Stimulated activated CD4-positive, alpha-beta T cell treated with anti-CD3 and anti-CD28 coated beads, Interleukin-2, amount 100 ng/mL, for 24 hours (primary cell): ENCODE results near the gene MED17.

Source experiments
- DNase-seq, 2 donors: peaks; one replicate each; pipeline ENCODE4 v3.0.0-alpha.2; 2020

The MED17 gene

DNA sequence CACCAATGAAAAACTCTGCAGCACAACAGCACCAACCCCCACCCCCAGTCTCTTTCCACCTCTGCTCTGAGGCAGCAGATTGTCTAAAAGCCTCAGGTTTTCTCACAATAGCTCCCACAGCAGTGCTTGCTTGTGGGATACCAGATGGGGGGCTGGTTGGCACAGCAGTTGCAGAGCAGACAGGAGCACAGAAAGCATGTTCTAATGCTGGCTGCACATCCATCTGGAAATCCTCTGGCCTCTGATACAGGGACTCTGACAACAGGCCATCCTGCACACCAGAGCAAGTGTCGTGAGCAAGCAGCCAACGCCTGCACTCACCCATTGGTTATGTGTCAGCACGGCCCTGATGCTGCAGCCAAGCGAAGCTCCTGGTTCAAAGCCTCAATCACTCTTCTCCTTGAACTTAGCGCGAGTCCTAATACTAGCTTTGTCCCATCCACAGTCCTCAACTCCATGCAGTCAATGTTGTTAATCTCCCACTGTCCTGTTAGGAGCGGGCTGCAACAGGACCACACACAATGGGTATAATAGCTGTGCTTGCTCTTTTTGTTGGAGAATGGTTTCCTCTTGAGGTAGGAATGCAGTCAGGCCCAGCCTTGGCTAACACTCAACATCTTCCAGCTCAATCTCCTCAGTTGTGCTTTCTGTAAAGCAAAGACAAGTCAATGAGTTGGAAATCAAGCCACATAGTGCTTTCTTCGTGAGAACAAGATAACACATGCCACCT is 36.0 kb downstream of the MED17 start:
- no peak for DNase-seq

GRCh38 chr11:93820847-93821246 is 36.8 kb downstream of the MED17 start:
- DNase-seq = no peak

DNA sequence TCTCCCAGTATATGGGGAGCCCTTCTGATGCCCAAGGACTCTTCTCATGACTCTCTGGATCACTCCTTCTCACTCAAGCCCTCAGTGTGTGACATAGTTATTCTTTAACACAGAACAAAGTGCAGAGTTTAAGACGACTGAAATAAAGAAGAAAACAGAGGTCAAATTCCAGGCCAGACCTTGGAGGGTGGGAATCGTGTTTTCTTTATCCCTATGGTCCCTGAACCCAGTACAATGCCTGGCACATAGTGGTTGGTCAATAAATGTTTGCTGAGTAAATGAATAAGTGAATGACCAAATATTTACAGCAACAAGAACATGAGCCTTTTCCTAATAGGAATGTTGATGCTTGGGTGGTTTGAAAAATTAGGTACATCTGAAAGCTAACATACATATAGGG is 37.5 kb downstream of the MED17 start:
- no peak for DNase-seq

- no peak for DNase-seq
Observed at GRCh38 chr11:93822359-93822758, 38.3 kb downstream of the MED17 start.

DNA sequence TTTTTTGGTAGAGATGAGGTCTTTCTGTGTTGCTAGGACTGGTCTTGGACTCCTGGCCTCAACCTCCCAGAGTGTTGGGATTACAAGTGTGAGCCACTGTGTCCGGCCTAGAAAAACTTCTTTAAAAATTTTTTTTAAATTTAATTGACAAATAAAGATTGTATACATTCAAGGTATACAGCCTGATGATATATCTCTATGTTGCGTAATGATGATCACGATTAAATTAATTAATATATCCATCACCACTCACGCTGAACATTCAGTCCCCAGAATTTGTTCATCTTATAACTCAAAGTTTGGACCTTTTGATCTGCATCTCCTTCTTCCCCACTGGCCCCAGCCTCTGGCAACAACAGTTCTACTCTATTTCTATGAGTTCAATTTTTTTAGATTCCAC is 39.1 kb downstream of the MED17 start:
- no peak for DNase-seq

DNA sequence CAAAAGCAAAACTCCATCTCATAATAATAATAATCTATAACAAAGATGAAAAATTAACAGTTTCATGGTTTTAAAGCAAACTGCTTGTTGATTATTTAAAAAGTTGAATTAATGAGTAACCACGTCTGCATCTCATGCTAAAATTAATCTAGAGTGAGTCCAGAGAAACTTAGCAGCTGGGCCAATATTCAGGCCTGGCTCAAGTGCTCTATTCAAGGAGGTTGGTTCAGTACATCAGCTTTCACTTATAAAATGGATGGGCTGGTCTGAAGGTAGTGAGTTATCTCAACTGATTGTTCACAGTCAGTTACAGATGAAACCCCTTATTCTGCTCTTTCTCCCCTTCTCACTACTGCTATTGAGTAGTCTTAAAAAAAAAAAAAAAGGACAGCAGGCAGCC is 43.3 kb downstream of the MED17 start:
- DNase-seq = no peak

DNA sequence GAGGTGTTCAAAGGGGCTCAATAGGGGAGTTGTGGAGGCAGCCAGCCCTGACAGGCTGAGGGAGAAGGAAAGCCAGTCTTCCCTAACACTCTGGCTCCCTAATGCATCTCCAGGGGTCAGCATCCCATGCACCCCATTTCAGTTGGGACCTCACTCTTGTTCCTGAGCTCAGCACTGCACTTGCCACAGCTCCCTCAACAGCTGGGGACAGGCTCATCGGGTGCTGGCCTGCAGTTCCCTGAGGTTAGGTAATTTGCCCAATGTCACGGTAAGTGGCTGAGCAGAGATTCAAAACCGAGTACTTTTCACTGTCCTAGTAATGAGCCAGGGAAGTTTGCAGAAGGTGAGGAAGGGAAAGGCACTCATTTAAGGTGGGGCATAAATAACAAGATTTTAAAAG is 45.5 kb downstream of the MED17 start:
- DNase-seq = no peak

GRCh38 chr11:93831343-93832127 is 47.5 kb downstream of the MED17 start:
- DNase-seq = no peak

DNA sequence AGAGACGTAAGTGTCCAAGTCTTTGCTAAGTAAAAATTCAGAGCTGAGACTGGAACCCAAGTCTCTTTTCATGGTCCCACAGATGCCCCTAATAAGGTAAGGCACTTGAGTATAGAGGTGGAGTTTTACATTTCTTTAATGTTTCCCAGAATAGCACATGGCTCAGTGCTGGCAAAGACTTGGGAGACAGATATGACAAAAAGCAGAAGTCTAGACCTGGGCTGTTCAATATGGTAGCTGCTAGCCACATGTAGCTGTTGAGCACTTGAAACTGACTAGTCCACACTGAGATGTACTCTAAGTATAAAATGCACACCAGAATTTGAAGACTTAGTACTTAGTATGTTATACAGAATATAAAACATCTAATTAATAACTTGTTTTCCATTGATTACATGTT is 48.7 kb downstream of the MED17 start:
- DNase-seq = no peak

DNA sequence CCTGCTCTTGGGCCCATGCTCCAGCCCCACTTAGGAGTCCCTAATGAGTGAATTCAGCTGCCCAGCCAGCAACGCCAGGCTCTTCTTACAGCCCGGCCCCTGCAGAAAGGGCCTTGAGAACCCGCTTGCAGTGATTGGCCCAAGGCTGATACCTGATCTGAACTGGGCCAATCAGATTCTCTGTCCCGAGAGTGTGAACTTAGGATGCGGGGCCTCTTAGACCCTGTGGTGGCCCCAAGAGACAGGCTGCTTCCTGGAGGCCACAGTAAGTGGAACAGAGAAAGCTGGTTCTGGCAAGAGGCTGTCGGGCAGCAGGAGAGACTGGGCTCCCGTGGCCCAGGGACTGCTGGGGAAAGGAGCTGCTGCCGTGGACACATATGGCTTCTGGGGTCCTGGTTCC is 54.9 kb downstream of the MED17 start:
- DNase-seq = no peak

GRCh38 chr11:93840180-93840579 is 56.1 kb downstream of the MED17 start:
- no peak for DNase-seq

DNA sequence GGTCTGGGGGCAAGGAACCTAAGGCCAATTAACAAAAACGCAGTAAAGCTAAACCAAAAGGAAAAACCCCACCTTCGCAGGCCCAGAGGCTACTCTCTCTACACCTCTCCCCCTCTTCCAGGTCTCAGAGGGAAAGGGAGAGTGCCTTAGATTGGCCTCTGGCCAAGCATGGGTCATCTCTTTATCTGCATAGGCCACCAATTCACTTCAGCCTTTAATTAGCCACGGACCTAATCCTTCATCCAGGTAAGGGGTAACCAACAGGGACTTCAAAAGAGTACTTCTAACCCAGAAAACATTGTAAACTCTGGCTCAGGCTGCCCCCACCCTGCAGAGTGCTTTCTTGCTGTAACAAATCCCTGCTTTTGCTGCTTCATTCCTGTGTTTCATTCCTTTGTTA is 56.9 kb downstream of the MED17 start:
- DNase-seq = no peak

GRCh38 chr11:93841446-93841845 is 57.4 kb downstream of the MED17 start:
- no peak for DNase-seq

DNA sequence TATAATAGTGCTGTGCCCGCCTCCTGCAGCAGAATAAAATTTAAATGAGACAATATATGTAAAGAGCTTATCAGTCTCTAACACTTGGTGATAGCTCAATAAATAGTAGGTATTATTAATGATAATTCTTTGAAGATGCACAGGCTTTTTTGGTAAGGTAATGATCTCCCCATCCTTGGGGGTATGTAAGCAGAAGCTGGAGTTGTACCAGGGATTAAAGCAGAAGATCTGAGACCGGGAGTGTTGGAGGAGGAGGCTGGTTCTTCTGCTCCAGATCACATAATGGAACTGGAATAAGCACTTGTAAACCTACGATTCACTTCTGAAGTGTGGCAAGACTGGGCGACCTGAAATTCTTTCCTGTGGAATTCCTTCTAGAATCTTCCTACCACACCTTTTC is 58.0 kb downstream of the MED17 start:
- no peak for DNase-seq

GRCh38 chr11:93842461-93842860 is 58.4 kb downstream of the MED17 start:
- DNase-seq = no peak

DNA sequence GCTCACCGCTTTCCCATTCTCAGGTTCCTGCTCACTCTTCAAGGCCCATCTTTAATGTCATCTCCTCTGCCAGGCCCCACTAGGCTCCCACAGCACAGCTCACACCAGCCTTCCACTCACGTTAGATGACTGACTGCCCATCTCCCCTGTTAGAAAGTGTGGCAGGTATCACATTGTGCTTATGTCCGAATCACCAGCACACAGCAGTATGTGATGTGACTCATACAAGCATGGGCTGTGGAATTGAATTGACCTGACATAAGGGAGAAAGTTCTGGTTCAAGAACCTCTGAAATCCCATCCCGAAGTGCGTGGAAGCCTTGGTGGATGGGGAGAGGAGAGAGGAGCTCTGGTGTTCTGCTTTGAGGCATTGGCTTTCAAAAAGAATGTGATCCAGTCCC is 59.8 kb downstream of the MED17 start:
- DNase-seq = no peak

DNA sequence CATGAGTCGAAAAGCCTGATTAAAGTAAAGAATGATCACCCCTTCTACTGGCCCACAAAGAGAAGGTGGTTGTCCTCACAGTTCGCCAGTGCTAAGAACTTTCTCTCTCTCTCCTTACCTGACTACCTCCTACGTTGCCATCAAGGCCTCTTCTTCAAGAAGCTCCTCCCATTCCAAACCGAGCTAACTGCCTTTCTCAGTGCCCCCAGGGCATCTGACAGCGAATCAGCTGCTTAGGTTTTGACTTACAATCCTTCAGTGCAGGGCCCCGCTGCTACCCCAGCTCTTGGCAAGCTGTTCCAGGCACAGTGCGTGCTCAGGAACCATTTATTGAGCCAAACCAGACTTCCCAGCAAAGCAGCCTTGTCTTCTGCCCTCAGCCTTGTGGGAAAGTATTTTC is 60.5 kb downstream of the MED17 start:
- DNase-seq = no peak

GRCh38 chr11:93845181-93846092 is 61.4 kb downstream of the MED17 start:
- no peak for DNase-seq

DNA sequence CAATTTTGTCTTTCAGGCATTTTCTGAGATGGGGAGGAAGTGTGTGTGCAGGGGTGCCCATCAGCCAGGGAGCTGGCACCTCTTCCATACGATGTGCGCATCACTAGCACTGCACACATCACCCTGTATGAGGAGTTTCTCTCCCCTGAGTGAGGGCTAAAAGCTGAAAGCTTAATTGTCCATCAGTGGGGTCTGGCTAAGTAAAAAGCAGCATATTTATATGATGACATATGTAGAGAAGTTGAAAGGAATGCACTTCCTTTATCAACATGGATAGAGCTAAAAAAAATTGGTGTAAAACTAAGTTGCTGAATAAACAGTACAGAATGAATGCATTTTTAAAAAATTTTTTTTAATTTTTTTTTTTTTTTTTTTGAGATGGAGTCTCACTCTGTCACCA is 62.3 kb downstream of the MED17 start:
- DNase-seq = no peak

- no peak for DNase-seq
Observed at GRCh38 chr11:93849201-93849600, 65.1 kb downstream of the MED17 start.

GRCh38 chr11:93849751-93850593 is 65.9 kb downstream of the MED17 start:
- peak in 1 of 2 donors; percentile 2 for DNase-seq

- DNase-seq = no peak
Observed at GRCh38 chr11:93850594-93851018, 66.5 kb downstream of the MED17 start, which contains the start of gene VSTM5. Gene VSTM5, minus strand, starts transcription at chr11:93850618. Its CDS starts 116 bp downstream, at chr11:93850502.
